ENCODE measurements around the gene ZNF524.

DNA sequence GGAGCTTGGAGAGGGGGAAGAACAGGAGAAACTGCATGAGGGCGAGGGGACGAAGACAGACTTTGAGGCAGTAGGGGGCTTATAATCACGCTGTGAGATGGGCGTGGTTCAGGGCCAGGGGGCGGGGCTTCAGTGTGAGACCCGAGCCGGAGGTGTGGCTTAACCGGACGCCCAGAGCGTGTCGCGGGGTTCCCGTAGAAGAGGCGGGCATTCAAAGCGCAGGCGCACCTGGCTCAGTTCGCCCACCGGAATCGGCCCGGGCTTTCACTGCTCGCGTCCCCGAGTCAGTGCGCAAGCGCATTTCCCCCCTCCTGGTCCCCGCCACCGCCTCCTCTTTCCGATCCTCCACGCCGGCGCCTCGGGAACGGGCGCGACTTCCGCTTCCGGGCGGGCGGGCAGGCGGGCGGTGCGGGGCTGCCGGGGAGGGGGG, 5.1 kb downstream of the ZNF524 start:
- TF ChIP-seq, protein P1, sequence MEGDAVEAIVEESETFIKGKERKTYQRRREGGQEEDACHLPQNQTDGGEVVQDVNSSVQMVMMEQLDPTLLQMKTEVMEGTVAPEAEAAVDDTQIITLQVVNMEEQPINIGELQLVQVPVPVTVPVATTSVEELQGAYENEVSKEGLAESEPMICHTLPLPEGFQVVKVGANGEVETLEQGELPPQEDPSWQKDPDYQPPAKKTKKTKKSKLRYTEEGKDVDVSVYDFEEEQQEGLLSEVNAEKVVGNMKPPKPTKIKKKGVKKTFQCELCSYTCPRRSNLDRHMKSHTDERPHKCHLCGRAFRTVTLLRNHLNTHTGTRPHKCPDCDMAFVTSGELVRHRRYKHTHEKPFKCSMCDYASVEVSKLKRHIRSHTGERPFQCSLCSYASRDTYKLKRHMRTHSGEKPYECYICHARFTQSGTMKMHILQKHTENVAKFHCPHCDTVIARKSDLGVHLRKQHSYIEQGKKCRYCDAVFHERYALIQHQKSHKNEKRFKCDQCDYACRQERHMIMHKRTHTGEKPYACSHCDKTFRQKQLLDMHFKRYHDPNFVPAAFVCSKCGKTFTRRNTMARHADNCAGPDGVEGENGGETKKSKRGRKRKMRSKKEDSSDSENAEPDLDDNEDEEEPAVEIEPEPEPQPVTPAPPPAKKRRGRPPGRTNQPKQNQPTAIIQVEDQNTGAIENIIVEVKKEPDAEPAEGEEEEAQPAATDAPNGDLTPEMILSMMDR (IDR thresholded peaks at IDR 0.05), result no peak
- TF ChIP-seq POLR2A (IDR thresholded peaks at IDR 0.05) (peak in 1 of 2 donors; percentile 31), EP300 (IDR thresholded peaks at IDR 0.05) (peak; percentile 63 to 69)

Measured in tibial nerve (tissue), 4 donors.